Activated T-cell treated with anti-CD3 and anti-CD28 coated beads, Interleukin-2, amount 50 U/mL, for 1 hour (primary cell): ENCODE results near the gene ARID4B.
"Not testable (repeated sequence)": the region's sequence is repeated elsewhere in the genome, so short reads cannot be mapped to it uniquely, and the experiment has no call there.

Experiments used
- DNase-seq: peaks from one replicate; pipeline ENCODE4 v3.0.0-alpha.2; 2020

Gene ARID4B

DNA sequence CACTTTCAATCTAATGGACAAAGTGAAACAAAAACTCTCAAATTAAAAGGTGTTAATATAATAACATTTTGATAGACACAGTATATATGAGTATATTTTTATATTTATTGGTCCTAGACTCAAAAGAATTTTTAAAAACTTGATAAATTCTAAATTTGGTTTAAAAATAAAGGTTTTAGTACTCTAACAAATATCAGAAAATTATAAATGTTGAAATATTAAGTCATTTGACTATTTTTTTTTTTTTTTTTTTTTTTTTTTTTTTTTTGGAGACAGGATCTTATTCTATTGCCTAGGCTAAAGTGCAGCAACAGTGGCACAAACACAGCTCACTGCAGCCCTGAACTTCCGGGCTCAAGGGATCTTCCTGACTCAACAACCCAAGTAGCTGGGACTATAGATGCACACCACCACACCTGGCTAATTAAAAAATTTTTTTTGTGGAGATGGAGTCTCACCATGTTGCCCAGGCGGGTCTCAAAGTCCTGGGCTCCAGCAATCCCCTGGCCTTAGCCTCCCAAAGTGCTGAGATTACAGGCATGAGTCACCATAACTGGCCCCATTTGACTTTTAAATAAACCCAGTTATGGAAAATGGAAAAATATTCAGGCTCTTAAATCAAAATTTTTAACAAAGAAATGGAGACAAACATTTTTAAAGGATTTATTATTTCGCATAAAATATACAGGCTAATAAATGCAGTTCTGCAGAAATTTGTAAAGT, 106.2 kb downstream of the ARID4B start:
- DNase-seq = no peak

DNA sequence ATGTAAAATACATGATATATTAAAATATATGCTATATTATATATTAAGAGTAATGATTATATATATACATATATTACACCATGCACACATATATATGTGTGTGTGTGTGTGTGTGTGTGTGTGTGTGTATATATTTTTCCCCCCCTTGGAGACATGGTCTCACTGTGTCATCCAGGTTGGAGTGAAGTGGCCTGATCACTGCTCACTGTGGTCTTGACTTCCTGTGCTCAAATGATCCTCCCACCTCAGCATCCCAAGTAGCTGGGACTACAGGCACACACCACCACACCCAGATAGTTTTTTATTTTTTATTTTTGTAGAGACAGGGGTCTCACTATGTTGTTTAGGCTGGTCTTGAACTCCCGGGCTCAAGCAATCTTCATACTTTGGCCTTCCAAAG, 112.5 kb downstream of the ARID4B start:
- DNase-seq = no peak

DNA sequence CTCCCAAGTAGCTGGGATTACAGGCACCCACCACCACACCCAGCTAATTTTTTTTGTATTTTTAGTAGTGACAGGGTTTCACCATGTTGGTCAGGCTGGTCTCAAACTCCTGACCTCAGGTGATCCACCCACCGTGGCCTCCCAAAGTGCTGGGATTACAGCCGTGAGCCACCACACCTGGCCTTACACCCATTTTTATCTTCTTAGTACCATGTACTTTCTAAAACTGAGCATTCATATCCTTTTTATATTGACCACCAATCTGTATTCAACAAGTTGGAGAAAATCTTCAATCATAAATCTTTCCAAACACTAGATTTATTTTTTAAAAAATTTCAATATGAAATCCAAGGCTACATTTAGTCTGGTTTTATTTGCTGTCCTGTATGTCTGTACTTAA, 113.0 kb downstream of the ARID4B start:
- DNase-seq = not testable (repeated sequence)

DNA sequence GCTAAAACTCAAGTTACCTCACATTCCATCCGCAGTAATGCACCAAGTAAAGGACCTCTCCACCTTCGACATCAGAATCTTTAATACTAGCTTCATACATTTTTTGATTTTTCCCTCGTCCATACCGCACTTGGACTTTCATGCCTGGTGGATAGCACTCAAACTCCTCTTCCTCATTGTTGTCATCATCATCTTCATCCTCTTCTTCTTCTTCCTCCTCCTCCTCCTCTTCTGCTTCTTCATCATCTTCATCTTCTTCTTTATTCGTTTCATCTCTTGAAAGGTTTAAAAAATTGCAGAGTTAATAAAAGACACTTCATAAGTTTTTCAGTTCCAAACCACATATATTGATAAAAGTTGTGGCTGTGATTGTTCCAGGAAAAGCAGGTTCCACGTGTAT, 114.2 kb downstream of the ARID4B start:
- no peak for DNase-seq

DNA sequence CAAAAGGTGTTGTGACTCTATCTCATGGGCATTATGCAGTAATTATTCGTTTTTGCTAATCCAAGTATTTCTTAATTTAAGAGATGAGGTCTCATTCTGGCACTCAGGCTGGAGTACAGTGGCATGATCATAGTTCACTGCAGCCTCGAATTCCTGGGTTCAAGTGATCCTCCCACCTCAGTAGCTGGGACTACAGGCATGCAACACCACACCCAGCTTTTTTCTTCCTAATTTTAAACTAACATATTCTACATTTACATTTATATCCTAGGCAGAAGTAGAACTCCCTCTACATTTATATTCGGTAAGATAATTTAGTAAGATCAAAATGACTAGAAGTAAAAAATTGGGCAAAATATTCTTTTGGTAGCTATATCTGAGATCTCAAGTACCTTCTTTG, 116.5 kb downstream of the ARID4B start:
- no peak for DNase-seq

DNA sequence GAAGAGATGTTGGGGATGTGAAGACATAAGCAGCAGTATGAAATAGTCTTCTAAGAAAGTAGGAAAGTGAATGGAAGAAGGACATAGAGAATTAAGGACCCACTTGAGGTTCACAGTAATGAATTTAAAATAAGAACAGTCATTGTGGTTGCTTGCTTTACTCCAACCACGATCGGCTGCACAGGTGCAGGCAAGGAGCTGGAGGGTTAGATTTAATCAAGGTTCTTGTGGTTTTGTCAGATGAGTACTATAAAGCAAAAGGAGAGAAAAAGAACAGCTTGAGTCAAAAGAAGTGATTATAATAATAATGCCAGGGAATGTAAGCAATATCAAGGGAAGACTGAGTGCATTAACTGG, 120.8 kb downstream of the ARID4B start:
- DNase-seq = peak; percentile 52

DNA sequence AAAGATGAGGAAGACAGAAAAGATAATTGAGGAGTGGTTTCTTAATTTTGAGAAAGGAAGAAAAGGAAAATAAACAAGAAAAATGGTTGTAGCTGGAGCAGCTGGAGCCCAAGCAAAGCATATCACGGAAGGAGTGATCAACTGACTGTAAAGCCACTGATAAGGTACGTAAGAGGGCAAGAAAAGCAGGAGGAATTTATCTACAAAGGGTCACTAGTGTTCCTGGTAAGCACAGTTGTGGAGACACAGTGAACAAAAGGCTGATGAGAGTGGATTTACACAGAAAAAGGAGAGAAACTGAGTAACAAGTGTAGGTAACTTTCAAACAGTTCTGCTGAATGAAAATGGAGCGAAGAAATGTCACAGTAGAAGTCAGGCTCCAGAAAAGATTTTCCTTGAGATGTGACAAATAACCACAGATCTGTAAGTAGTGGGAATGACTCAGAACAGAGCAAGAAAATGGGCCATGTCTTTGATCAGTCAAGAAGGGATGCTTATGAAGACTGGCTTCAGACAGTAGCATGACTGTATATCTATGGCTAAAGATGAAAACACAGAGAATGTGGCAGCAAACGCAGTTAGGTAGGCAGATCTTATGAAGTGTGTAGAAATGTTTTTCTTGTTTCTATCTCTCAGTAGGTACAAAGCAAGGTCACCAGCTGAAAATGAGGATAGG, 121.3 kb downstream of the ARID4B start:
- no peak for DNase-seq

DNA sequence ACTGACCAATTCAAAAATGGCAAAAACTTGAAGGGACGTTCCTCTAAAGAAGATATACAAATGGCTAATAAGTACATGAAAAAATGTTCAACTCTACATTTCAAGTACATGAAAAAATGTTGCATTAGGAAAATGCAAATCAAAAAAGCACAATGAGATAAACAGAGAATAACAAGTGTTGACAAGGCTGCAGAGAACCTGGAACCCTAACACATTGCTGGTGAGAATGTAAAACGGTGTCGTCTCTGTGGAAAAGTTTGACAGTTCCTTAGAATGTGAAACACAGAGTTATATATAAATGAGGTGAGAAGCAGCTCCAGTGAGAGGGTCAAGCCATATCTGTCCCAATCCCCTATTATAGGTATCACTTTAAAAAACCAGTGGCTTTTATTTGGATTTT, 122.3 kb downstream of the ARID4B start:
- DNase-seq = no peak

DNA sequence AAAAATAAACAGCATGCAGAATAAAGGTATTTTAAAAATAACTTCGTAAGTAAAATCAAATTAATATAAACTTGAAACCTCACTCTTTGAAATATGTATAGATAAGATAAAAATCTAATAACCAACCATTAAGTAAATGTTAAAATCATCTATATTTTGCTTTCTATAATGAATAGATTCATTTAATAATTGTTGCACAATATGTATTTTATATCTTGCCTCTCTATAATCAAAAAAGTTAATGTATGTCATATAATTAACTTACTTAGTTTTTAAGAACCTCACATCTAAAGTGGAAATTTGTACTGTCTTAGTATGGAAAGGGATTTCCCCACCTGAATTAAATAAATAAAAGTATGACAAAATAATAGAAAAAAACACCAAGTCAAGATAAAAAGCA, 124.6 kb downstream of the ARID4B start:
- no peak for DNase-seq

DNA sequence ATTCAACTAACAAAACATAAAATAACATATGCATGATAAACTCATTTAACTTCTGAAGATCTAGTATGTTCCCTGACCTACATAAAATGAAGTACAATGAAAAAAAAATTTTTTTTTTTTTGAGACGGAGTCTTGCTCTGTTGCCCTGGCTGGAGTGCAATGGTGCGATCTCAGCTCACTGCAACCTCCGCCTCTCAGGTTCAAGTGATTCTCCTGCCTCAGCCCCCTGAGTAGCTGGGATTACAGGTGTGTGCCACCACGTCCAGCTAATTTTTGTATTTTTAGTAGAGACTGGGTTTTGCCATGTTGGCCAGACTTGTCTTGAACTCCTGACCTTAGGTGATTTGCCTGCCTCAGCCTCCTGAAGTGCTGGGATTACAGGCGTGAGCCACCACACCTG, 125.5 kb downstream of the ARID4B start:
- not testable (repeated sequence) for DNase-seq

DNA sequence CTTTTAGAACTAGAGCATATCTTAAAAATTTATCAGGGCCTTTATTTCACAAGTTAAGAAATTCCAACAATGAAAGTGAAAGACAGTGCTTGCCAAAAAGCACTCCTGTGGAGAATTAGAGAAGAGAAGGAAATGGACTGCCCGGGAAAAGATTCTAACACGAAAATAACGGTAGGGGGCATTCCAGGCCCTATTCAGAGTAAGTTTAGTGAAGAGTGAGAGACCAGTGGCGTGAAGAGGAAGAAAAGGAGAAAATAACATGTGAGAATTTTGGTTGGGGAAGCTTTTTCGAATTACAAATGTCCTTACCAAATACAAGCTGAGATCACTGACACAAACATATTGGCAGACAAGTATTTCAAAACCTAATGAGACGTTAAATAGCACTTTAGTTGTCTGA, 128.5 kb downstream of the ARID4B start:
- no peak for DNase-seq

DNA sequence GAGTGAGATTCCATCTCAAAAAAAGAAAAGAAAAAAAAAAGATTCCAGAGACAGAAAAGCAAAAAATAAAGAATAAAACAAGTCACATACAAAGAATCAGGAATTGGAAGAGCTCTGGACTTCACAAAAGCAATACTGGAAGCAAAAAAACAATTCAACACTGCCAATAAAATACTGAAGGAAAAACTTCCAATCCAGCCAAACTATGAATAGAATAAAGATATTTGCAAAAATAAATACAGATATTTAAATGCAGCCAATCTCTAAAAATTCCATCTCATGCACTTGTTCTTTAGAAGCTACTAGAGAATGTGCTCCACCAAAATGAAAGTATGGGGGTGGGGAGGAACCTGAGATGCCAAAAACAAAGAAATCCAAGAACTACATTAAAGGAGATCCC, 137.5 kb downstream of the ARID4B start:
- DNase-seq = no peak

DNA sequence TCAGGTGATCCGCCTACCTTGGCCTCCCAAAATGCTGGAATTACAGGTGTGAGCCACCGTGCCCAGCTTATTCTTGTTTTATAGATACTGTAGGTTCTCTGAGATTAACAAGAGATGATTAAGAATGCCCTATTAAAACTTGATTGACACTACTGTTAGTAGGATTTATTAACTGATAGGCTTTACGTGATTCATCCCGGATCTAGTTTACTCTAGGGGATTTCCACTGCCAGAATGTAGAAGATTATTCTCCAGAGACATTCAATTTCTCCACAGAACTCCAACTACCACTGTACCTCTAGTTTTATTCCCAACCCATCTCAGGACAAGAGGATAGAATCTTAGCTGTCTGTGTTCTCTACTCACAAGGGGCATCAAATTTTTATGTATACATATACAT, 140.7 kb downstream of the ARID4B start:
- DNase-seq = no peak

DNA sequence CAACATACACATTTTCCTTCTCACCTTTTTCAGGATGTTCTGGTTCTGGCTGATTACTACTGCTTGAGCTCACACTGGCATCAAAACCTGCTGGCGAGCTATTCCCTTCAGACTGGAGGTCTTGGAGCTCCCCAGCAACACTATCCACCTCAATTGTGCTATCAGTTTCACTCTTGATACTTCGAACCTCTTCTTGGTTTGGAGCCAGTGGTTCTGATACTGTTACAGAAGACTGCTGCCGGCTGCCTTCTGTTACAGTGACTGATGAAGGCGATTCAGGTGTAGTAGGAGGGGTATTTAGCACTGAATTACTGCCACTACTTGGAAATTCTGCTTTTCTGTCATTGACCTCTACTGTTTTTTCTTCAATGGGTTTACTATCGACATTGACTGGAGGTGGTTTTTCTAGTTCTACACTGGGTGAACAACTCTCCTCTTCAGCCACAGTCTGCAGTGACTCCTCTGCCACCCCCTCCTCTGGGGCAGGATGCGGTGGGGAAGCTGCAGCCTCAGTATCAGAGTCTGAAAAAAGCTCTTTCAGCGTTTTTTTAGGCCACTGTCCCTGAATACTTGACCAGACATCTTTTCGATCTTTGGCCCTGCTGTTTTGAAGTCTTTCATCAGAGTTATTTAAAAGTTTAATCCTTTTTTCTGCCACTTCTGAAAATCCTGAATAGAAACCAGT, 146.3 kb downstream of the ARID4B start:
- DNase-seq = no peak

DNA sequence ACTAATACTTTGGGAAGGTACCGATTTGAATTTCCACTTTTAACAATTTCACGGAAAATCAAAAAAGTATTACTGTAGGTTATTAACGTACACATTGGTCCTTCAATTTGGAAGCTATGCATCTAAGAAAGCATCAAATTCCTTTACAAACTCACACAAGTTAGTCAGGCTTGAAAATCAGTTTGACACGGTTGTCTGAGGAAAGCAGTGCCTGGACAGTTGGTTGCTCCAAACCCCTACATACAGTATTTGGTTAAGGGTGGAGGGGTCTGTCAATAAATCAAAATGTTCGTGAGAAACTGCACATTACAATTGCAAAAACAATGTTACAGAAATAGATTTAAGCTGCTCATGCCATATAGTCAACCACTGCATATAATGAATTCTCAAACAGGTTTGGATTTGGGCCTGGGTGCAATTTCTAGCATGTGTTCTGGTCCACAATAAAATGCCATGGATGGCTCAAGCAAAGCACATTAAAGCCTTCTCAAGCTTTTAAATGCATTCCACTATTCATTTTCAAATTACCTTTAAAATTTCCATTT, 147.0 kb downstream of the ARID4B start:
- no peak for DNase-seq

DNA sequence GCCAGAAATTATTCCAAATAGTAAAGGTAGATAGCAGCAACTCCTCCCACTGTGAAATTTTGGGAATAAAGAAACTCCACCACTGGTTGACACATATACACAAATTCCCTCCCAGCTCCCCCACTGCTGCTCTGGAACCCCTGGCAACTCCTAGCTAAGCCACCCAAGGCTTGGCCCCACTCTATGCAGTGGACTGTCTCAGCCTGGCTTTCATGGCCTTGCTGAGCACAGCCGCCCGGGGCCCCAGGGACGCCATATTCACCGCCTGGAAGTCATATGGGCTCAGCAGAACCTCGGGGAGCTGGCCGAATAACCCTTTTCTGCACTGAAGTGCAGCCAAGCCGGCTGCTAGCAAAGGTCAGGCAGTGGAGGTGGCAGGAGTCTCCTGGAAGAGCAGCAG, 151.5 kb downstream of the ARID4B start:
- no peak for DNase-seq

DNA sequence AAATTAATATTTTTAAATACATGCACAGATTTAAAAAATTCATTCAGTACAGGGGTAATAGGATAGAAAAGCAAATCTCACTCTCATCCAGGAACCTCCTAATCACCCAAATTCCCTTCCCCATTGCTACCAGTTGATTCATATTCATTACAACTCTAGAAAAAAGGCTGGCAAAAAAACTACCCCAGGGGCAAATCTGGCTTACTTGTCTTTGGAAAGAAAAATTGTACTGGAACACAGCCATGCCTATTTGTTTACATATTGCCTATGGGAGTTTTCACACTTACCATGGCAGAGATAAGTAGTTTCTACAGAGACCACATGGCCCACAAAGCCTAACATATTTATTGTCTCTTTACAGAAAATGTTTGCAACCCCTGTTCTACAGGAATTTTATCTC, 158.0 kb downstream of the ARID4B start:
- no peak for DNase-seq

DNA sequence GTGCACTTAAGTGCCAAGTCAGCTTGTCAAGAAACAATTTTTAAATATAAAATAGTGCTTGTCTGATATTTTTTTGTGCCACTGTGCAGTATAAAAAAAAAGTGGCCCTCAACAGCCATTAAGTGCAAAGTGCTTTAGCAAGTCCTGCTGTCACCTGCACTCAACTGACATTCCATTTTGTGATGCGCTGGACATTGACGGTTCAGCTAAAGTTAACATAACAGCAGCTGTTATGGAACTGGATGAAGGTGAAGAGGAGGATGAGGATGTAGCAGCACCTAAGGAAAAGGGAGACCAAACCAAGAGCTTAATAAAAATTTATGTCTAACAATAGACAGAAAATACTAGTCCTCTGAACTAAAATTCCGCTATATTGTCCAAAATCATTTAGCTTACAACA, 159.6 kb downstream of the ARID4B start:
- DNase-seq = no peak

DNA sequence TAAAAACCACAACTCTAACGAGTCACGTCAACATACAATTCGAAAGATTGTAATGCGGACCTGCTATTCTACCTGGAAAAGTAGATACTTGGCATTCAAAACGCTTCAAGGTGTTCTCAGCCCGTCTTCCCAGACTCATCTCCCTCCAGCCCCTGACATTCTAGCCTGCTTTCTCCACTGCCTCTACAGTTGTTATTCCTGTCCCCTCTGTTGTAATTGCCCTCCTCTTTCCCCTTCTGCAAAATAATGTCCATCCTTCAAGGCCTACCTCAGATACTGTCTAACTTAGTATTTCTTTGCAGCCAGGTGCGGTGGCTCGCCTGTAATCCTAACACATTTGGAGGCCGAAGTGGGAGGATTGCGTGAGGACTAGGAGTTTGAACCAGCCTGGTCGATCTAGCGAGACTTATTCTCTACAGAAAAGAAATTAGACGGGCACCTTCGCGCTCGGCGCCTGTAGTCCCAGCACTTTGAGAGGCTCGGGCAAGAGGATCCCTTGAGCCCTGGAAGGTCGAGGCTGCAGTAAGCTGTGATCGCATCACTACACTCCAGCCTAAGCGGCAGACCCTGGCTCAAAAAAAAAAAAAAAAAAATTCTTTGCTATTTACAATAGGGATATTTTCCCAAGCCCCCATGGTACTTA, 166.2 kb downstream of the ARID4B start:
- no peak for DNase-seq

DNA sequence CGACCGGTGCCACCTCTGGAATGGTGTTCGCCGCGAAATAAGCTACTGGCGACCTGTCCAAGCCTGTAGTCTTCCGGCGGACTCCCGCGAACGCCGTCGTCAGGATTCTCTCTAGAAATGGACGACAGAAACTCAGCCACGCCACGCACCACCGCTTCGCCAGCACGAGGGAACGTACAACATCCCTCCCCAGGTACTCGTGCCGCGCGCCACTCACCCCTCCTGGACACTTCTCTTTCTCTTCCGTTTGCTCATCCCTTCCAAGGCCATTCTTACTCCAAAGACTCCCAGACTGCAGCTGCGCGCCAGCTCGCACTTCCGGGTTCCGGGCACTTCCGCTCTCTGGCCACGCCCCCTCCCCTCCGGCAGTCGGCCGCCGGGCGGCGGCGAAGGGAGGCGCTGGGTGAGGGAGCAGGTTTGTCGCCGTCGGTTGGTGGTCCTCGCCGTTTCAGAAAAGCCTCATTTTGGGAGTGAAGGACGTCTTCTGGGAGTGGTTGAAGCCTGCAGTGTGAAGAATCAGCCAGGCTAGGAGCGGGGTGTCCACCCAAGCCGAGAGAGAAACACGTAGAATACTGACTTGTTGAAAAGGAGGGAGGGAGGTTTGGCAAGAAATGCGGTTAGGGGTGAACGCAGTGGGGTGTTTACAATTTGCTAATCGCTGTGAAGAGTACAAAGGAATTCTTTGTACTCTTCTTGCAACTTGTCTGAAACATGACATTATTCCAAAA, 166.9 kb downstream of the ARID4B start, which contains the start of gene RBM34:
TSS of gene RBM34 (minus strand) at position 294 of the 728 bp plus-strand sequence. CDS start at position 270, 24 bp downstream.
- DNase-seq = peak; percentile 94

DNA sequence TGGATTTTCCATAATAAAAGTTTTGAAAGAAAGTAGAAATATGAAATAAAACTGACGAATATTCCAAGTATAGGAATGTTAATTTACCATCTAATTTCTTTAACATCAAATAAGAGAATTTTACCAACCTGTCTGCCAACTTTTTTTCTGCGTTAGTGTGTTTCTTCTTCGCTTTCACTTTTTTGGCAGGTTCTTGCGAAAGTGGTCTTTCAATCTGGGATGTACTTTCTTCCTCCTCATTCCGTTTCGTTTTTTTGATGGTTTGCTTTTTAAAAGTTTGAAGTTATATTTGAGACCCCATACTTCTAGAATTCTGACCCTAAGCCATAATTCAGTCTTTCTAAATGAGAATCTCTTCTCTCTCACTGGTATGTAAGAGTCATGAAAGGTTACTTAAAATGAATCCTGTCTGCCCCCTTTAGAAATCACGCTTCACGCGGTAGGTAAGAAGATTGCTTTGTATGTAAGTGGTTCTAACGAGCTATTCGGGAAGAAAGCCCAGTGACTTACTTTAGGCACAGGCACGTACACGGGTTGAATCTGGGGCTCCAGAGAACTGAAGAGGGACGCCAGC, 167.5 kb downstream of the ARID4B start:
- no peak for DNase-seq

DNA sequence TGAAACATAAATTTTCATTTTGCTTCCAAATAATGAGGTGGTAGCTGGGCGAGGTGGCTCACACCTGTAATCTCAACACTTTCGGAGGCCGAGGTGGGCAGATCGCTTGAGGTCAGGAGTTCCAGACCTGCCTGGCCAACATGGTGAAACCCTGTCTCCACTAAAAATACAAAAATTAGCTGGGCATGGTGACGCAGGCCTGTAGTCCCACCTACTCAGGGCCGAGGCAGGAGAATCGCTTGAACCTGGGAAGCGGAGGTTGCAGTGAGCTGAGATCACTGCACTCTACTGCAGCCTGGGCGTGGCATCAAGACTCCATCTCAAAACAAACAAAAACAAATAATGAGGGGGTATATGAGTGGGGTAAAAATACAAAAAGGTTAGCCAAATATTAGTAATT, 168.0 kb downstream of the ARID4B start:
- not testable (repeated sequence) for DNase-seq
